K562 (cell line): Measurements from ENCODE around the gene LTBP4. TPM values are rescaled to one million over a fixed set of nuclear protein-coding genes. Genes with fewer than 3 reads are reported as not detected.
A peak's percentile ranks its signal among the peaks of the same experiment; 100 is the strongest.

Source experiments
- AFF1 ChIP-seq, 2 experiments: fragments of 450-650 bp; IDR thresholded peaks; 2 replicates each; pipeline ENCODE4 v1.6.1; 2018; ENCODE audit warnings: mild to moderate bottlenecking in 2 of 2, low read depth in 1 of 2; ENCODE audit not compliant: partially characterized antibody in 2 of 2
- ARID1B ChIP-seq: fragments of 450-650 bp; IDR thresholded peaks from 2 replicates; pipeline ENCODE4 v1.6.1; 2016; ENCODE audit warnings: antibody characterized with exemption, mild to moderate bottlenecking, inconsistent platforms
- CBX3 ChIP-seq, 2 experiments: IDR thresholded peaks; 1 replicate in 1 of 2; 2 replicates in 1 of 2; pipeline ENCODE4 v1.6.1; 2012; ENCODE audit warnings: inconsistent platforms in 2 of 2, low read length in 2 of 2, borderline replicate concordance in 1 of 2, control low read depth in 1 of 2
- CREB1 ChIP-seq, 2 experiments: sonication (generic) in 1 of 2; formaldehyde crosslinking in 1 of 2; IDR thresholded peaks; 2 replicates each; pipeline versions ENCODE4 v1.6.1 to v1.8.0; 2012 to 2022; ENCODE audit warnings: inconsistent platforms in 1 of 2, mild to moderate bottlenecking in 1 of 2, missing genetic modification reagents in 1 of 2, moderate library complexity in 1 of 2
- CTBP1 ChIP-seq: fragments of 450-650 bp; IDR thresholded peaks from 2 replicates; pipeline ENCODE4 v1.6.1; 2016; ENCODE audit warnings: borderline replicate concordance
- DIDO1 ChIP-seq: fragments of 450-650 bp; IDR thresholded peaks from 2 replicates; pipeline ENCODE4 v1.6.1; 2016; ENCODE audit warnings: low read depth, missing biosample characterization, missing genetic modification characterization
- ESRRA ChIP-seq: fragments of 450-650 bp; IDR thresholded peaks from 2 replicates; pipeline ENCODE4 v1.6.1; 2014; ENCODE audit warnings: low read depth, mild to moderate bottlenecking, moderate library complexity, borderline replicate concordance
- HDAC6 ChIP-seq: IDR thresholded peaks from 2 replicates; pipeline ENCODE4 v1.6.1; 2012; ENCODE audit warnings: low read depth, mild to moderate bottlenecking, control low read depth, inconsistent platforms, low read length, moderate library complexity
- HMGN3 ChIP-seq: IDR thresholded peaks from 2 replicates; pipeline ENCODE4 v1.6.1; 2011; ENCODE audit warnings: borderline replicate concordance, low read depth, mild to moderate bottlenecking, mixed read lengths, low read length; ENCODE audit not compliant: insufficient read length; ENCODE audit errors: extremely low read depth
- NR1H2 ChIP-seq: sonication (generic); formaldehyde crosslinking; IDR thresholded peaks from 2 replicates; pipeline ENCODE4 v1.4.0; 2020; ENCODE audit warnings: mild to moderate bottlenecking, missing genetic modification reagents
- OTX1 ChIP-seq: fragments of 450-650 bp; formaldehyde crosslinking; IDR thresholded peaks from 2 replicates; pipeline ENCODE4 v1.4.0; 2022; ENCODE audit warnings: mild to moderate bottlenecking
- PPARD ChIP-seq: fragments of 250-450 bp; sonication (Bioruptor Pico); IDR thresholded peaks from 2 replicates; pipeline ENCODE4 v1.8.0; 2022; ENCODE audit warnings: inconsistent platforms, mild to moderate bottlenecking, moderate library complexity
- SMARCE1 ChIP-seq: fragments of 450-650 bp; IDR thresholded peaks from 2 replicates; pipeline ENCODE4 v1.7.1; 2016; ENCODE audit warnings: mild to moderate bottlenecking
- THAP12 ChIP-seq: fragments of 250-450 bp; sonication (Bioruptor Pico); IDR thresholded peaks from 2 replicates; pipeline ENCODE4 v1.9.0; 2021; ENCODE audit warnings: mild to moderate bottlenecking, inconsistent platforms
- ZMIZ1 ChIP-seq, 2 experiments: fragments of 150-350 bp in 1 of 2; IDR thresholded peaks; 2 replicates each; pipeline ENCODE4 v1.6.1; 2012 to 2016; ENCODE audit warnings: low read depth in 2 of 2, low read length in 2 of 2, mild to moderate bottlenecking in 1 of 2, moderate library complexity in 1 of 2
- polyA plus RNA-seq, 8 experiments: library from polyadenylated mRNA; depleted of rRNA in 4 of 8; stranded (reverse) in 5 of 8; unstranded in 3 of 8; fragments of >200 nt; fragmentation: Nextera tagmentation in 2 of 8; fragmentation: Illumina TruSeq in 1 of 8; extraction: Ambion mirVana in 2 of 8; extraction: Trizol in 1 of 8; gene quantifications; 2 replicates each; pipeline versions ENCODE4 v1.2.1 to v1.2.3, GENCODE V29; 2011 to 2014; ENCODE audit warnings: inconsistent platforms in 1 of 8, missing spikeins in 1 of 8
- total RNA-seq, 7 experiments: library from RNA; depleted of rRNA in 6 of 7; stranded (reverse); fragments of >200 nt in 6 of 7; fragmentation: Illumina TruSeq in 2 of 7; extraction: Trizol in 2 of 7; gene quantifications; 2 replicates each; pipeline versions ENCODE4 v1.2.1 to v1.2.3, GENCODE V29; 2011 to 2021; ENCODE audit warnings: low replicate concordance in 1 of 7

Gene LTBP4
- total and polyA plus RNA-seq, 9 of the 15 experiments (the other 6 are each of a cell fraction or from before 2014, with no cell fraction given) = 0.35 to 160 (median 31.6) TPM

- TF ChIP-seq AFF1 (IDR thresholded peaks at IDR 0.05; ENCODE audit: low read depth in 1 of 2, partially characterized antibody in 2 of 2) = peak in 1 of 2 experiments; percentile 25
- no peak for TF ChIP-seq NR1H2 (CRISPR knock-in tag)
- no peak for TF ChIP-seq PPARD (CRISPR knock-in tag)
- TF ChIP-seq CTBP1 = peak; percentile 100
- peak; percentile 59; the same call in 1 of the 2 replicates for TF ChIP-seq SMARCE1
- TF ChIP-seq HDAC6 = no peak
- no peak; the same call in 1 of the 2 replicates for TF ChIP-seq ESRRA
- peak; percentile 73; the same call in 1 of the 2 replicates for TF ChIP-seq THAP12
- TF ChIP-seq OTX1 (CRISPR knock-in tag) = no peak
- peak; percentile 93 for TF ChIP-seq HMGN3
- TF ChIP-seq CREB1 (IDR thresholded peaks at IDR 0.05) = peak; percentile 65
- TF ChIP-seq CREB1 (CRISPR knock-in tag; IDR thresholded peaks at IDR 0.05) = peak; percentile 70; the same call in 1 of the 2 replicates
- TF ChIP-seq CBX3 (IDR thresholded peaks at IDR 0.05; ENCODE audit: borderline replicate concordance in 1 of 2, low read length in 2 of 2) = 0 out of 3 replicates have a peak, but pooled peaks of 1 of the 2 experiments have one; percentile 16
- peak in 1 of 2 experiments; percentile 26; a peak in 1 of 4 replicates for TF ChIP-seq ZMIZ1 (IDR thresholded peaks at IDR 0.05; ENCODE audit: low read depth in 2 of 2, low read length in 2 of 2)
- peak; percentile 72 for TF ChIP-seq ARID1B
- no peak for TF ChIP-seq DIDO1 (tag)
Observed at GRCh38 chr19:40623403-40624251, 22.5 kb downstream of the LTBP4 start (continued).
